Fibroblast of the conjunctiva (primary cell): ENCODE data around the gene TMEM141.
"Not testable (repeated sequence)": the region's sequence is repeated elsewhere in the genome, so short reads cannot be mapped to it uniquely, and the experiment has no call there.

Experiments used
- DNase-seq: peaks from one replicate; pipeline ENCODE4 v3.0.0-alpha.2; 2010; ENCODE audit warnings: low read depth

The TMEM141 gene

DNA sequence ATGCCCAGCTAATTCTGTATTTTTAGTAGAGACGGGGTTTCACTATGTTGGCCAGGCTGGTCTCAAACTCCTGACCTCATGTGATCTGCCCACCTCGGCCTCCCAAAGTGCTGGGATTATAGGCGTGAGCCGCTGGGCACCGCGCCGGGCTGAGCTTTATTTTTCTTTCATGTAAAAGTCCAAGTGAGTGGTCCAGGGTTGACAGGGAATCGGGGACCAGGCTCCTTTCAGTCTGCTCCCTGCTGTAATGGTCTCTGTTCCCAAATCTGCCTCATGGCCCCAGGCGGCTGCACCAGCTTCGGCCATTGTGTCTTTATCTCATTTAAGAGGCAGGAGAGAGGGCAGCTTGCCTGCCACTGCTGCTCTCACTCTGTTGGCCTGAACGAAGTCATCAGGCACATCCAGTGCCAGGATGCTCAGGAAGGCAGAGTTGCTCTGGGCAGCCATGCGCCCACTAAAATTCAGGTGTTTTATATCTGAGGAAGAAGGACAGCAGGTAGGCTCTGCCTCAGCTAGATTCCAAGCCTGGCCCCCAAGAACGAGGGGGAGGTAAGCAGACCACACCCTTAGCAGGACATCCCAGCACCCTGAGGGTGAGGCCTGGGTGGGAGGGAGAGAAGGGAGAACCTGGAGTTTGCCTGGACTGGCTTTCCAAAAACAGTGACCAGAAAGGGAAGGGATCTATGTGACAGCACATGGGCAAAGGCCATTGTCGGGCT, 3.3 kb downstream of the TMEM141 start:
- no peak for DNase-seq

GRCh38 chr9:136795000-136795348, 3.8 kb downstream of the TMEM141 start:
- no peak for DNase-seq

GRCh38 chr9:136796238-136796774, 5.2 kb downstream of the TMEM141 start, which contains the start of gene CCDC183:
TSS of gene CCDC183 (plus strand) at chr9:136796338. CDS start at chr9:136796398, 60 bp downstream.
- no peak for DNase-seq

- DNase-seq = not testable (repeated sequence)
Measured at GRCh38 chr9:136796775-136797347, 5.7 kb downstream of the TMEM141 start.

GRCh38 chr9:136798708-136799078, 7.5 kb downstream of the TMEM141 start:
- no peak for DNase-seq

GRCh38 chr9:136799079-136799853, 8.1 kb downstream of the TMEM141 start:
- DNase-seq = no peak

- no peak for DNase-seq
Measured at GRCh38 chr9:136799854-136800657, 8.9 kb downstream of the TMEM141 start.

- no peak for DNase-seq
Measured at GRCh38 chr9:136802321-136802720, 11.2 kb downstream of the TMEM141 start.

- not testable (repeated sequence) for DNase-seq
Measured at GRCh38 chr9:136803009-136803550, 11.9 kb downstream of the TMEM141 start.

- no peak for DNase-seq
Measured at GRCh38 chr9:136803551-136804508, 12.7 kb downstream of the TMEM141 start.

- DNase-seq = no peak
Measured at GRCh38 chr9:136804509-136805206, 13.5 kb downstream of the TMEM141 start.

DNA sequence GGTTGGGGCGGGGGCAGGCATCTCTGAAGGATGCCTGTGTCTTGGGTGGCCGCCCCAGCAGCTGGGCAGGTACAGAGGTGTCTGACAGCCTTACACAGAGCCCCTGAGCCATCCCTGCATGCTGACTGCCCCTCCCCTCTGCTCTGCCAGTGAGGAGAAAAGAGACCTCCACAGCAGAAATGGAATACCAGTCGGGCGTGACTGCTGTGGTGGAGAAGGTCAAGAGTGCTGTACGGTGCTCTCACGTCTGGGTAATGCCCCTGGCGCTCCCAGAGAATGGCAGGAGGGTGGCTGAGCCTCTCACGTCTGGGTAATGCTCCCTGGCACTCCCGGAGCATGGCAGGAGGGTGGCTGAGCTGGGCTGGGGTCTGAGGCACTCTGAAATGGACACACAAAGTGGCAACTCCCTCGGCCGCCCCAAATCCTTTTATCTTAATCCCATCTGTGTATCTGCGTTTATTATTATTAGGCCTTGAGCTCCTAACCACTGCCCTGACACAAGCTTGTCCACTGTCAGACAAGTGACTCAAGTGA, 14.1 kb downstream of the TMEM141 start:
- no peak for DNase-seq

- no peak for DNase-seq
Measured at GRCh38 chr9:136806067-136806466, 14.9 kb downstream of the TMEM141 start.

GRCh38 chr9:136806631-136807201, 15.6 kb downstream of the TMEM141 start:
- DNase-seq = no peak

DNA sequence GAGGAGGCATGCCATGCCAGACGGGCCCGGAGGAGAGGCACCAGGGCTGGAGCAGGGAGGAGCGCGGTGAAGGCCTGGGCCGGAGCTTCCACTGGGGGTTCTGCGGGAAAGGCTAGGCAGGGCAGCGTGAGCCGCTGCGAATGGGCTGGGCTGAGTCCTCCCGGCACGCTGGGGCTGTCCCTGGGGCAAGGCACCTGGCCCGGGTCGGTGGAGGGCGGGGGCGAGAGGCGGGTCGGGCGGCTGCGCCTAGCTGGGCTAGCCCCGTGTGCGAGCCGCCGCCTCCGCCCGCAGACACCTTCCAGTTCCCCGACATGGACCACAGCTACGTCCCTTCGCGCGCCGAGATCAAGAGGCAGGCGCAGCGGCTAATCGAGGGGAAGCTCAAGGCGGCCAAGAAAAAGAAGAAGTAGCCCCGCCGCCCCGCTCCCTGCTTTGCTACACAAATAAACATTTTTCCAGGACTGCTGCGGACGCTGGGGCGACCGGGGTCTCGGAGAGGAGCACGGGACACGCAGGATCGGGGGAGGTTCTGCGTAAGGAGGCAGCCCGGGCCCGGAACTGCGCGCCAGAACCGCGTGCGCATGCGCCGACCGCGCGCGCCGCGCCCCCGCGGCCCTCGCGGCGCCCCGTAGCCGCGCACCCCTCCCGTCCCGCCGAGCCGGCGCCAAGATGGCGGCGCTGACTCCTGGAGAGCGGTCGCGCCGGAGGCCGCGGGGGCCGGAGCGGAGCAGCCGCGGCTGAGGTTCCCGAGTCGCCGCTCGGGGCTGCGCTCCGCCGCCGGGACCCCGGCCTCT, 16.3 kb downstream of the TMEM141 start, which contains the start of gene RABL6:
Gene RABL6, plus strand, starts transcription at position 668 of the 794 bp plus-strand sequence. CDS start 249 bp downstream, outside the sequence.
- DNase-seq = peak; percentile 35

DNA sequence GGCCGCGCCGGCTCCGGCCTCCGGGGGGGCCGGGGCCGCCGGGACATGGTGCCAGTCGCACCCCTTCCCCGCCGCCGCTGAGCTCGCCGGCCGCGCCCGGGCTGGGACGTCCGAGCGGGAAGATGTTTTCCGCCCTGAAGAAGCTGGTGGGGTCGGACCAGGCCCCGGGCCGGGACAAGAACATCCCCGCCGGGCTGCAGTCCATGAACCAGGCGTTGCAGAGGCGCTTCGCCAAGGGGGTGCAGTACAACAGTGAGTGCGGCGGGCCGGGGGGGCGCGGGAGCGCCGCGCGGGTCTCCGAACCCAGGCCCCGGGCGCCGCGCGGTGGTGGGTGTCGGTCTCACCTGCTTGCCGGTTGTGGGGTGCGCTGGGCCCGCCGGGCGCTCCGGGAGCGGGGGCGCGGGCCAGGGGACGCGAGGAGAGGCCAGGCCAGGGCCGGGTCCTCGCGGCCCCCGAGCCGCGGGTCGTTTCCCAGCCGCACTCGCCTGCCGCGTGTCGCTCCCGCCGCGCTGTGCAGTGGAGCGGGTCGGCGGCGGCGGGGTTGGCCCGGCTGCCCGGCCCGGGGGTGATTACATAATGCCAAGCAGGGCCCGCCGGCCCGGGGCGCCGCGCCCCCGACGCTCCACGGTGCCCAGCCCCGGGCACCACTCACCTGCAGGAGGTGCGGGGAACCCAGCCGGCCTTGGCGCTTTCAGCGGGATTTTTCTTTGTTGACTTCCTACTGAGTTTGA, 17.1 kb downstream of the TMEM141 start:
- DNase-seq = no peak

GRCh38 chr9:136808806-136809158, 17.6 kb downstream of the TMEM141 start:
- no peak for DNase-seq
